Tibial nerve (tissue), 4 donors: ENCODE measurements around the gene PRDM2. TPM values are rescaled to one million over a fixed set of nuclear protein-coding genes. Genes with fewer than 3 reads are reported as not detected.
A peak's percentile ranks its signal among the peaks of the same experiment; 100 is the strongest.

ENCODE experiments used
- DNase-seq, 2 donors: peaks; one replicate each; pipeline ENCODE4 v3.0.0-alpha.2; 2019; ENCODE audit warnings: low spot score in 2 of 2
- H3K27ac ChIP-seq, 4 donors: fragments of 200-600 bp; sonication (generic) in 3 of 4; one replicate each; pipeline ENCODE4 v1.5.1; 2017 to 2019; ENCODE audit warnings: mild to moderate bottlenecking in 1 of 4
- H3K27me3 ChIP-seq, 2 donors: fragments of 200-600 bp; sonication (generic) in 1 of 2; one replicate each; pipeline versions ENCODE4 v1.5.1 to v1.6.0; 2017 to 2019
- H3K36me3 ChIP-seq, 3 donors: fragments of 200-600 bp; sonication (generic); one replicate each; pipeline ENCODE4 v1.5.1; 2018 to 2019
- H3K4me1 ChIP-seq, 4 donors: fragments of 200-600 bp; sonication (generic) in 3 of 4; one replicate each; pipeline ENCODE4 v1.5.1; 2017 to 2019
- H3K4me3 ChIP-seq, 4 donors: fragments of 200-600 bp; sonication (generic) in 3 of 4; one replicate each; pipeline ENCODE4 v1.5.1; 2017 to 2019; ENCODE audit warnings: mild to moderate bottlenecking in 1 of 4, moderate library complexity in 1 of 4
- H3K9me3 ChIP-seq, 4 donors: fragments of 200-600 bp; sonication (generic) in 3 of 4; one replicate each; pipeline ENCODE4 v1.5.1; 2017 to 2019
- EP300 ChIP-seq, 2 donors: sonication (generic); formaldehyde crosslinking; IDR thresholded peaks; one replicate each; pipeline ENCODE4 v1.6.1; 2017; ENCODE audit warnings: antibody characterized with exemption in 2 of 2, mild to moderate bottlenecking in 1 of 2
- POLR2A ChIP-seq, 2 donors: fragments of 450-650 bp; IDR thresholded peaks; one replicate each; pipeline ENCODE4 v1.6.1; 2017; ENCODE audit warnings: antibody characterized with exemption in 2 of 2, mild to moderate bottlenecking in 2 of 2, moderate library complexity in 2 of 2
- WGBS, 2 donors: methylation state at CpG; one replicate each; pipeline ENCODE4 v1.1.5; 2018; 5-methylcytosine and 5-hydroxymethylcytosine counted together
- total RNA-seq, 4 donors: library from RNA; depleted of rRNA; stranded (reverse); fragments of >200 nt; gene quantifications; one replicate each; pipeline ENCODE4 v1.1.0, GENCODE V29; 2016
- TF ChIP-seq, protein P1 (sequence below), 5 experiments: fragments of 200-600 bp in 3 of 5; fragments of 450-650 bp in 2 of 5; sonication (generic) in 3 of 5; IDR thresholded peaks; one replicate each; pipeline ENCODE4 v1.5.1; 2016 to 2019; ENCODE audit warnings: antibody characterized with exemption in 5 of 5, mild to moderate bottlenecking in 3 of 5, moderate library complexity in 2 of 5

PRDM2 gene
- total RNA-seq, 4 donors from 2014 or later: 26.4 to 48.8 (median 46.5) TPM

DNA sequence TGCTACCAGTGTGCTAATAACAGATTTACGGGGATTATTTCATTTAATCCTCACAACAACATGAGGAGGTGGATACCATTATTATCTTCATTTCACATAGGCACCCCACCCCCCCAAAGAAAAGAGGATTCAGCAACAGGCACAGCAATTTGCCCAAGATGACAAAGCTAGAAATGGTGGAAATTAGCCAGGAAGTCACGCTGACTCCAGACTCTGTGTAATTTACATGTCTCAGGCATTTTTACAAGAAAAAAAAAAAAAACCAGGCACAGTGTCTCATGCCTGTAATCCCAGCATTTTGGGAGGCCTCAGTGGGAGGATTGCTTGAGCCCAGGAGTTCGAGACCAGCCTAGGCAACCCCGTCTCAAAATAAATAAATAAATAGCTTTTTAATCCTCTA, 37.5 kb upstream of the PRDM2 start:
- Histone ChIP-seq H3K4me1 (peaks cover 0 to 3% (median 0%) of the 10 kb centered on the region in 4 donors), H3K4me3 (no peak overlapping the region), H3K36me3 (no peaks in the 10 kb centered on the region), H3K27ac (no peak overlapping the region), H3K9me3 (peaks cover 0 to 4% (median 0%) of the 10 kb centered on the region in 4 donors), H3K27me3 (no peaks in the 10 kb centered on the region)
- 55 to 56% methylated on average over 4 of the region's 4 CpGs for WGBS, 2 donors
- TF ChIP-seq POLR2A (IDR thresholded peaks at IDR 0.05): no peak
- peak in 1 of 2 donors; percentile 29 for TF ChIP-seq EP300 (IDR thresholded peaks at IDR 0.05)
- peak in 1 of 2 donors; percentile 50 for DNase-seq

DNA sequence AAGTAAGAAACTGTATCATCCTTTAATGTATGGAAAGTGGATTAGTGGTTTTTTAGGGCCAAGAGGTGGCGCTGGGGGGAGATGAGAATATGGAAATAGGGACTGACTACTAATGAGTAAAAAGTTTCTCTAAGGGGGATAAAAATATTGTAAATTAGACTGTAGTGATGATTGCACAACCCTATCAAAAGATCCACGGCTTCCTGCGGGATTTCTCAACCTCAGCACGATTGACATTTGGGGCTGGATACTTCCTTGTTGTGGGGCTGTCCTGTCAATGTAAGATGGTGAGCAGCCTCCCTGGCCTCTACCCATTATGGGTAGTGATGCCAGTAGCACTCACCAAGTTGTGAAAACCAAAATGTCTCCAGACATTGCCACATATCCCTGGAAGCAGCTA, 36.0 kb upstream of the PRDM2 start:
- no peak overlapping the region for H3K27ac ChIP-seq
- WGBS, 2 donors: 82 to 86% methylated on average over 4 of the region's 4 CpGs
- no peak for TF ChIP-seq EP300 (IDR thresholded peaks at IDR 0.05)
- no peak for TF ChIP-seq POLR2A (IDR thresholded peaks at IDR 0.05)
- TF ChIP-seq, protein P1, sequence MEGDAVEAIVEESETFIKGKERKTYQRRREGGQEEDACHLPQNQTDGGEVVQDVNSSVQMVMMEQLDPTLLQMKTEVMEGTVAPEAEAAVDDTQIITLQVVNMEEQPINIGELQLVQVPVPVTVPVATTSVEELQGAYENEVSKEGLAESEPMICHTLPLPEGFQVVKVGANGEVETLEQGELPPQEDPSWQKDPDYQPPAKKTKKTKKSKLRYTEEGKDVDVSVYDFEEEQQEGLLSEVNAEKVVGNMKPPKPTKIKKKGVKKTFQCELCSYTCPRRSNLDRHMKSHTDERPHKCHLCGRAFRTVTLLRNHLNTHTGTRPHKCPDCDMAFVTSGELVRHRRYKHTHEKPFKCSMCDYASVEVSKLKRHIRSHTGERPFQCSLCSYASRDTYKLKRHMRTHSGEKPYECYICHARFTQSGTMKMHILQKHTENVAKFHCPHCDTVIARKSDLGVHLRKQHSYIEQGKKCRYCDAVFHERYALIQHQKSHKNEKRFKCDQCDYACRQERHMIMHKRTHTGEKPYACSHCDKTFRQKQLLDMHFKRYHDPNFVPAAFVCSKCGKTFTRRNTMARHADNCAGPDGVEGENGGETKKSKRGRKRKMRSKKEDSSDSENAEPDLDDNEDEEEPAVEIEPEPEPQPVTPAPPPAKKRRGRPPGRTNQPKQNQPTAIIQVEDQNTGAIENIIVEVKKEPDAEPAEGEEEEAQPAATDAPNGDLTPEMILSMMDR (IDR thresholded peaks at IDR 0.05): no peak
- no peak overlapping the region for H3K4me3 ChIP-seq
- no peaks in the 10 kb centered on the region for H3K36me3 ChIP-seq
- peaks cover 0 to 3% (median 0%) of the 10 kb centered on the region in 4 donors for H3K4me1 ChIP-seq
- no peaks in the 10 kb centered on the region for H3K27me3 ChIP-seq
- peaks cover 0 to 4% (median 0%) of the 10 kb centered on the region in 4 donors for H3K9me3 ChIP-seq
- DNase-seq: no peak

DNA sequence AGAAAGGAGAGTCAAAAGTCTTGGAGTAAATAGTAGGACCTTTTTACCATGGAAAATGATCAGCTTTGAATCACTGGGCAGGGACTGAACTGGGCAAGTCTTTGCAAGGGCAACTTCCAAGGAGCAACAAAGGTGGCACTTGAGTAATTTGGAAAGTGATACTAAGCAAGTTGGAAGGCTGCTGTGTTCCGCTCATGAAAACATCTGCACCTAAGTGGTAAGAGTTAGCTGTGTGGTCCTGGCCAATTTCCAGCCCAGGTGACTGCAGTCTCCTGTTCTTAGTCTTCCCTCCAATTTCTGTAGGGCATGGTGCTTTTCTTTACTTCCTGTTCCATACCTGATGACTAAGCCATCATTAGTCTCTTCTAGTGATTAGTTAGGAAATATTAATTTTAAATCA, 35.5 kb upstream of the PRDM2 start:
- no peak for DNase-seq

DNA sequence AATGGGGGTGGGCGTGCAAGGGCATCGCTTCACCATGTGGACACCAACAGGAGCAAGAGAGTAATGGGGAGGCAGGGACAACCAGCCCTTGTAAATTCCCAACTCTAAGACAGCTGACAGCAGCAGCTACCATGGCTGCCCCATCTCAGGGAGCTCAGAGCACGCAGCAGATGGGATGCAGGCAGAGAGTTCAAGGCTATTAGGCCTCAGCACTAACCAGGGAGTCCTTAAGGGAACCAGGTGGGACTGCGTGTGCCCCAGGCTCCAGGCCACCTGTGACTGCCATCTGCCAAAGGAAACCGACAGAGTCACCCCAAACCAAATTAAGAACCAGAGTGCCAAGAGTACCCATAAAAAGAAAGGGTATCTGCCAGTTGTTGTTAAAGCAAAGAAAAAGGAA, 33.7 kb upstream of the PRDM2 start:
- no peaks in the 10 kb centered on the region for H3K9me3 ChIP-seq
- peaks cover 0 to 3% (median 0%) of the 10 kb centered on the region in 4 donors for H3K4me1 ChIP-seq
- no peaks in the 10 kb centered on the region for H3K27me3 ChIP-seq
- no peak for DNase-seq
- no peak overlapping the region for H3K27ac ChIP-seq
- H3K36me3 ChIP-seq: no peaks in the 10 kb centered on the region
- H3K4me3 ChIP-seq: no peak overlapping the region
- TF ChIP-seq EP300 (IDR thresholded peaks at IDR 0.05) (no peak), POLR2A (IDR thresholded peaks at IDR 0.05) (no peak)
- TF ChIP-seq, protein P1 (IDR thresholded peaks at IDR 0.05): no peak
- 88 to 92% methylated on average over 5 of the region's 5 CpGs for WGBS, 2 donors

More for the DNA sequence above, 35.5 kb upstream of the PRDM2 start:
- H3K36me3 ChIP-seq: no peaks in the 10 kb centered on the region
- no peak overlapping the region for H3K4me3 ChIP-seq
- peaks cover 0 to 3% (median 0%) of the 10 kb centered on the region in 4 donors for H3K4me1 ChIP-seq
- WGBS, 2 donors: 83 to 100% methylated on average over 1 of the region's 1 CpG
- H3K27ac ChIP-seq: no peak overlapping the region
- no peaks in the 10 kb centered on the region for H3K27me3 ChIP-seq
- TF ChIP-seq, protein P1 (IDR thresholded peaks at IDR 0.05): no peak
- H3K9me3 ChIP-seq: peaks cover 0 to 1% (median 0%) of the 10 kb centered on the region in 4 donors

DNA sequence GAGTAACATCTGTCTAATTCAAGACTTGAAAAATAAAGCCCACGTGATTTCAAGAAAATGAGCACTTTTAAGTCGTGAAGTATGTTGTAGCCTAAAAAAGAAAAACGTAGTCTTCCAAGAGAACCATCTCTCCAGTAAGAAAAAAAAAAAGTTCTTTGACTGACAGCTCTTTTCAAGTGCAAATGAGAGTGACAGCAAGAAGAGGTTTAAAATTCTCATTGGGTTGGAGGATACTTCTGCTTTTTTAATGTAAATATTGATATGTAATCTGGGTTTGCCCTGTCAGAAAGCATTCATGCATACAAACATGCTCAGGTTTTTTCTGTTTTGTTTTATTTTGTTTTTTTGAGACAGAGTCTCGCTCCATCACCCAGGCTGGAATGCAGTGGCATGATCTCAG, 32.3 kb upstream of the PRDM2 start:
- no peak for TF ChIP-seq POLR2A (IDR thresholded peaks at IDR 0.05)
- TF ChIP-seq, protein P1 (IDR thresholded peaks at IDR 0.05): no peak
- no peak for DNase-seq
- Histone ChIP-seq H3K9me3 (no peaks in the 10 kb centered on the region), H3K27me3 (no peaks in the 10 kb centered on the region), H3K4me3 (no peak overlapping the region), H3K27ac (no peak overlapping the region), H3K4me1 (peaks cover 0 to 3% (median 0%) of the 10 kb centered on the region in 4 donors), H3K36me3 (no peaks in the 10 kb centered on the region)
- WGBS, 2 donors: 69 to 72% methylated on average over 4 of the region's 4 CpGs

DNA sequence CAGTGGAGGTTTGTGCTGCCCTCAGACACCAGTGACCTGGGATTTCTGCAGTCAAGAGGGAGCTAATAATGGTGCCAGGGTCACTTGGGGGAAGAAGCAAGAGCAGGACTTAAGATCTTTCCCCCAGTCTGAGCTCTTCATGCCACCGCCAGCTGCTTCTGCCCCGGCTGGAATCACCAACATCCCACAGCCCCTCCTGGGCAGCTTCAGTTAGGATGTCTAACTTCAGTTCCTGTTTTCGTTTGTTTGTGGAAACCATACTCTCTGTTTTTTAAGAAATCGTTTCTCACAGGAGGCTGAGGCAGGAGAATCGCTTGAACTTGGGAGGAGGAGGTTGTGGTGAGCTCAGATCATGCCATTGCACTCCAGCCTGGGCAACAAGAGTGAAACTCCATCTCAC, 25.6 kb upstream of the PRDM2 start:
- 56 to 59% methylated on average over 5 of the region's 5 CpGs for WGBS, 2 donors
- Histone ChIP-seq H3K36me3 (no peaks in the 10 kb centered on the region), H3K27me3 (no peaks in the 10 kb centered on the region), H3K27ac (no peak overlapping the region), H3K4me1 (no peaks in the 10 kb centered on the region), H3K4me3 (no peak overlapping the region), H3K9me3 (no peaks in the 10 kb centered on the region)
- no peak for DNase-seq
- TF ChIP-seq, protein P1 (IDR thresholded peaks at IDR 0.05): no peak
- TF ChIP-seq POLR2A (IDR thresholded peaks at IDR 0.05) (no peak), EP300 (IDR thresholded peaks at IDR 0.05) (no peak)
